RWPE1 (cell line): Measurements from ENCODE around the gene RAB15.

Experiments
- CTCF ChIA-PET: fragments of 350-600 bp; sonication (Branson Sonifier 250); formaldehyde crosslinking; extraction: SDS; loops from one replicate; lab custom pipeline; 2021; lab: Yijun Ruan, JAX
- POLR2A ChIA-PET: fragments of 400-600 bp; formaldehyde crosslinking; extraction: SDS; loops from one replicate; lab custom pipeline; 2020; ENCODE audit warnings: antibody characterized with exemption; ENCODE audit not compliant: low non-redundant PET; lab: Yijun Ruan, JAX
- DNase-seq: peaks from one replicate; pipeline ENCODE4 v3.0.0; 2012; ENCODE audit warnings: low spot score
- H3K27ac ChIP-seq: fragments of 450-650 bp; 2 replicates; pipeline ENCODE4 v1.5.1; 2017
- CTCF ChIP-seq: fragments of 450-650 bp; conservative IDR thresholded peaks from 2 replicates; pipeline ENCODE4 v1.5.1; 2017; ENCODE audit warnings: low read depth, mild to moderate bottlenecking

Gene RAB15

GRCh38 chr14:64953661-64954060 lies 18.5 kb downstream of the RAB15 start:
- ChIA-PET POLR2A (no interaction called here), CTCF (no interaction called here)
- TF ChIP-seq CTCF, result no peak
- DNase-seq, result no peak
- no peak overlapping the region for H3K27ac ChIP-seq

DNA sequence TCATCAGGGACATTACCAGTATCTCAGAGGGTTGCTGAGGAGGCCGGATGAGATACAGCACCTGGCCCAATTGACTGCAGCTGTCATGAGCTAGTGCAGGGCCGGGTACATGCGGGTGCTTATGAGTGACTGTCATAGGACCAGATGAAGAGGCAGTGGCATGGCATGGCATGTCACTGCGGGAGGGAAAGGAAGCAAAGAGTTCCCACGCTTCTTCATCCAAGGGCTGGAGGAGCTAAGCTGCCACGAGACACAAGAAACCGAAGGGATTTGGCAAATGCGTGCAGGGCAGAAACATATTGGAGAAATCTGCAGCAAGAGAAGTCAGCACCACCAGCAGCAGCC lies 18.9 kb downstream of the RAB15 start:
- no peak for DNase-seq
- TF ChIP-seq CTCF, result no peak
- no peak overlapping the region for H3K27ac ChIP-seq
- CTCF ChIA-PET, result no interaction called here
- POLR2A ChIA-PET, result no interaction called here

DNA sequence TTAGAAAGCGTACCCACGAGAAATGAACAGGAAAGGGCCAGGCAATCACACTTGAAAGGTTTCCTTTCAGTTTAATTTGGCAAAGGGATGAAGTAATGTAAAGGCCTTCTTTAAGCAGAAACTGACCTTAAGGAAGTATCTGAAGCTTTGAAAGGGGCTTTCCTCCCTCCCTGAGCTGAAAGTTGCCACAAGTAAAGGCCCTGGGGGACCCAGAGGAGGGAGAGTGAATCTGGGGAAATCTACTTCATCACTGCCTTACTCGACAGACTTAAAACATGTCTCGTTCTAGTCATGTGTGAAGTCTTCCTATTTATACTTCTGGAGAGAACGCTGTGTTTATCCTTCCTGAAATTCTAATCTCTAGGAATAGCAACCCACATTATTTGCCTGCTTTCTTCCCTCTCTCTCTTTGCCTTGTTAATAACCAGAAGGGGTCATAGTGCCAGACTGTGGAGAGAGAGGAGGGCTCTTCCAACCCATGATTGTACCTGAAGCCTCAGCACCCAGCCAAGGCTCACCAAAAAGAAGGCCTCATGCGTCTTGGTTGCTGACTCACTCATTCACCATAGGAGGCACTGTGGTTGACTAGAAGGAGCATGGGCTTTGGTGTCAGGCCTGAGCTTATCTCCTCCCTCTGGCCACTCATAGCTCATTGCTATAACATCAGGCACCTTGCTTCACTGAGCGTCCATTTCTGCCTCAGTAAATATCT lies 19.4 kb downstream of the RAB15 start:
- no peak overlapping the region for H3K27ac ChIP-seq
- CTCF ChIA-PET, result interaction anchor here (0.6 kb wide), 1 partner anchor 74 kb away, joined by 5 read pairs; no protein-coding TSS in a partner anchor
- POLR2A ChIA-PET, result no interaction called here
- no peak for DNase-seq
- no peak for TF ChIP-seq CTCF

DNA sequence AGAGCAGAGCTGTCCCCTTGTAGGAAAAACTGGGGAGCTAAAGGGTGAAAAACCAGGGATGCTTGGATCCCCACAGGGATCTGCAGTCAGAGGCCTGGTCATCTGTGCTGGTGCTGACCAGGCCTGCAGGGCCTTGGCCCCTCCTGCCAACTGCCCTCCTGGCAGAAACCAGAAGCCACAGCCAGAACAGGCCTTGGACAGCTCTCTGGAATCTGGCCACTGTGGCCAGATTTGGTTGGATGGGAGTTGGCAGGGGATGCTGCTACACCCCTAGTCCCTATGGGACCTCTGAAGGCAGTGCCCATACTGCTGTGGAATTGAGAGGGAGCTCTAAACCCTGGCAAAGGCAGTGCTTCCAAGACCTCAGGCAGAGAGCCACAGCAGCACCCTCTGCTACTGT lies 20.4 kb downstream of the RAB15 start:
- no peak for TF ChIP-seq CTCF
- CTCF ChIA-PET, result no interaction called here
- no peak overlapping the region for H3K27ac ChIP-seq
- DNase-seq, result no peak
- POLR2A ChIA-PET, result no interaction called here

DNA sequence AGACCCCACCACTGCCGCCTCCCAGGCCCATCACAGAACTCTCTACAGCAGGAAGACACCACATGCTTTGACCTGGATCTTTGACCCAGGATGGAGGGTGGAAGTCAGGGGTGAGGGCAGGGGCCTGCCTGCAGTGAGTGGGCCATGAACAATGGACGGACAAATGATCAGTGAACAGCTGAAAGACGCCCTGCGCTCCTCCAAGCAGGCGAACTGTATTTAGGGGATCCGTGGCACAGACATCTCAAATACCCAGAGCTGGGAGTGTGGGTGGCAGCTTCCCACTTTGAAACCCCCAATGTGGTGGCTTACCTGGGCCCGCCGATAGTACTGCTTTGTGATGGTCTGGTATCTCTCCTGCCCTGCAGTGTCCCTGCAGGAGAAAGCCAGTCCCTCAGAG lies 20.8 kb downstream of the RAB15 start:
- no peak overlapping the region for H3K27ac ChIP-seq
- POLR2A ChIA-PET, result no interaction called here
- TF ChIP-seq CTCF, result no peak
- no peak for DNase-seq
- CTCF ChIA-PET, result no interaction called here

- no peak for DNase-seq
- H3K27ac ChIP-seq, result no peak overlapping the region
- ChIA-PET POLR2A (no interaction called here), CTCF (no interaction called here)
- no peak for TF ChIP-seq CTCF
These were observed 21.2 kb downstream of the RAB15 start for GRCh38 chr14:64950889-64951288.
